HEK293 (cell line): ENCODE measurements around the gene FIGN.

Experiments
- CTCF ChIA-PET: fragments of 350-600 bp; formaldehyde crosslinking; extraction: SDS; loops from one replicate; lab custom pipeline; 2021; ENCODE audit warnings: antibody characterized with exemption; lab: Yijun Ruan, JAX
- POLR2A ChIA-PET: fragments of 300-600 bp; formaldehyde crosslinking; extraction: SDS; loops from one replicate; lab custom pipeline; 2020; ENCODE audit warnings: antibody characterized with exemption, inconsistent platforms; lab: Yijun Ruan, JAX
- H3K27ac ChIP-seq: fragments of 200-500 bp; sonication (Bioruptor generic); 2 replicates; pipeline ENCODE4 v1.5.1; 2014; ENCODE audit warnings: low read depth, low read length, control low read depth, inconsistent platforms; ENCODE audit errors: extremely low read depth
- H3K36me3 ChIP-seq, 2 experiments: fragments of 200-500 bp in 1 of 2; sonication (Bioruptor generic) in 1 of 2; 1 replicate in 1 of 2; 2 replicates in 1 of 2; pipeline ENCODE4 v1.5.1; 2014 to 2017; ENCODE audit warnings: inconsistent platforms in 2 of 2, low read length in 2 of 2; ENCODE audit not compliant: control insufficient read depth in 2 of 2, insufficient read depth in 1 of 2
- H3K4me1 ChIP-seq: fragments of 200-500 bp; sonication (Bioruptor generic); 2 replicates; pipeline ENCODE4 v1.5.1; 2014; ENCODE audit warnings: mild to moderate bottlenecking, low read length, inconsistent platforms; ENCODE audit not compliant: control insufficient read depth, insufficient read depth
- H3K4me3 ChIP-seq: 2 replicates; pipeline ENCODE4 v1.5.1; 2011; ENCODE audit warnings: low read depth, mild to moderate bottlenecking, control low read depth, low read length, moderate library complexity
- H3K9me3 ChIP-seq: fragments of 200-500 bp; sonication (Bioruptor generic); 2 replicates; pipeline ENCODE4 v1.5.1; 2014; ENCODE audit warnings: low read depth, low read length, inconsistent platforms; ENCODE audit not compliant: control insufficient read depth, insufficient read depth
- GLIS1 ChIP-seq: fragments of 450-650 bp; formaldehyde crosslinking; IDR thresholded peaks from 2 replicates; pipeline ENCODE4 v1.5.1; 2016; ENCODE audit warnings: missing biosample characterization, missing genetic modification characterization
- KLF9 ChIP-seq: fragments of 450-650 bp; formaldehyde crosslinking; IDR thresholded peaks from 2 replicates; pipeline ENCODE4 v1.5.1; 2016; ENCODE audit warnings: missing biosample characterization, missing genetic modification characterization, low read depth
- MZF1 ChIP-seq: fragments of 450-650 bp; formaldehyde crosslinking; IDR thresholded peaks from 2 replicates; pipeline ENCODE4 v1.5.1; 2017; ENCODE audit warnings: missing biosample characterization, missing genetic modification characterization, borderline replicate concordance
- PRDM10 ChIP-seq: fragments of 450-650 bp; formaldehyde crosslinking; IDR thresholded peaks from 2 replicates; pipeline ENCODE4 v1.5.1; 2016; ENCODE audit warnings: missing biosample characterization, missing genetic modification characterization
- SALL2 ChIP-seq: fragments of 450-650 bp; formaldehyde crosslinking; IDR thresholded peaks from 2 replicates; pipeline ENCODE4 v1.5.0; 2017; ENCODE audit warnings: missing biosample characterization, mild to moderate bottlenecking, missing genetic modification characterization, borderline replicate concordance
- ZNF140 ChIP-seq: fragments of 450-650 bp; formaldehyde crosslinking; IDR thresholded peaks from 2 replicates; pipeline ENCODE4 v1.5.1; 2016; ENCODE audit warnings: missing biosample characterization, missing genetic modification characterization
- ZNF311 ChIP-seq: fragments of 450-650 bp; formaldehyde crosslinking; IDR thresholded peaks from 2 replicates; pipeline ENCODE4 v1.5.1; 2017; ENCODE audit warnings: missing biosample characterization, missing genetic modification characterization, borderline replicate concordance
- ZNF600 ChIP-seq: fragments of 450-650 bp; formaldehyde crosslinking; IDR thresholded peaks from 2 replicates; pipeline ENCODE4 v1.5.1; 2016; ENCODE audit warnings: missing biosample characterization, missing genetic modification characterization
- ZNF692 ChIP-seq: fragments of 450-650 bp; formaldehyde crosslinking; IDR thresholded peaks from 2 replicates; pipeline ENCODE4 v1.5.1; 2016; ENCODE audit warnings: missing biosample characterization, missing genetic modification characterization
- TF ChIP-seq, protein P1 (sequence below): fragments of 450-650 bp; formaldehyde crosslinking; IDR thresholded peaks from 2 replicates; pipeline ENCODE4 v1.5.1; 2016; ENCODE audit warnings: missing biosample characterization, missing genetic modification characterization
- TF ChIP-seq, protein P2 (sequence below): fragments of 450-650 bp; formaldehyde crosslinking; IDR thresholded peaks from 2 replicates; pipeline ENCODE4 v1.5.1; 2017; ENCODE audit warnings: missing biosample characterization, missing genetic modification characterization

FIGN gene

GRCh38 chr2:163658556-163658955, 77.3 kb downstream of the FIGN start (continued):
- TF ChIP-seq PRDM10 (0 out of 2 replicates have a peak, but pooled peaks have one; percentile 34), ZNF140 (no peak), ZNF311 (tag by site-specific recombination) (no peak), MZF1 (tag by site-specific recombination) (peak; percentile 97), ZNF692 (tag by site-specific recombination) (no peak), ZNF600 (tag by site-specific recombination) (no peak), GLIS1 (tag by site-specific recombination) (peak; percentile 42; the same call in 1 of the 2 replicates)
- TF ChIP-seq, protein P1, sequence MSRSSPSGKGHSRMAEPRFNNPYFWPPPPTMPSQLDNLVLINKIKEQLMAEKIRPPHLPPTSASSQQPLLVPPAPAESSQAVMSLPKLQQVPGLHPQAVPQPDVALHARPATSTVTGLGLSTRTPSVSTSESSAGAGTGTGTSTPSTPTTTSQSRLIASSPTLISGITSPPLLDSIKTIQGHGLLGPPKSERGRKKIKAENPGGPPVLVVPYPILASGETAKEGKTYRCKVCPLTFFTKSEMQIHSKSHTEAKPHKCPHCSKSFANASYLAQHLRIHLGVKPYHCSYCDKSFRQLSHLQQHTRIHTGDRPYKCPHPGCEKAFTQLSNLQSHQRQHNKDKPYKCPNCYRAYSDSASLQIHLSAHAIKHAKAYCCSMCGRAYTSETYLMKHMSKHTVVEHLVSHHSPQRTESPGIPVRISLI (tag by site-specific recombination): no peak

DNA sequence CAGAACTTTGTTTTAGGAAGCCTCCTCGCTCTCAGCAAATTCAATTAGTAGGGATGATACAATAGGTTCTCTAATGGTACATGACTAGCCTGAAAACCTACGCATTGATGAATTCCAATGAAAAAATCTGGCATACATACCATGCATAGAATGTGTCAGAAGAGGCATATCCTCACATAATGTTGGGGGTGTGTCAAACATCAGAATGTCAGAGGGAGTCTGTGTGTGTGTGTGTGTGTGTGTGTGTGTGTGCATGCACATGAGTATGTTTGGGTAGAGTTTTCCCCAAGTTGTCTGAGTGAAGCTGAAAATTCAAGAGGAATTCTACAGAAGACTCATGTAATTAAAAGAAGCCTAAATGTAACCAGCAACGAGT, 78.5 kb downstream of the FIGN start:
- Histone ChIP-seq H3K36me3 (no peaks in the 10 kb centered on the region), H3K4me3 (no peak overlapping the region), H3K27ac (no peak overlapping the region), H3K4me1 (peaks cover 5% of the 10 kb centered on the region), H3K9me3 (no peaks in the 10 kb centered on the region)
- ChIA-PET POLR2A (interaction anchor here (0.6 kb wide), 1 partner anchor 11 kb away, joined by 3 read pairs; no protein-coding TSS in a partner anchor), CTCF (no interaction called here)
- TF ChIP-seq, protein P2, sequence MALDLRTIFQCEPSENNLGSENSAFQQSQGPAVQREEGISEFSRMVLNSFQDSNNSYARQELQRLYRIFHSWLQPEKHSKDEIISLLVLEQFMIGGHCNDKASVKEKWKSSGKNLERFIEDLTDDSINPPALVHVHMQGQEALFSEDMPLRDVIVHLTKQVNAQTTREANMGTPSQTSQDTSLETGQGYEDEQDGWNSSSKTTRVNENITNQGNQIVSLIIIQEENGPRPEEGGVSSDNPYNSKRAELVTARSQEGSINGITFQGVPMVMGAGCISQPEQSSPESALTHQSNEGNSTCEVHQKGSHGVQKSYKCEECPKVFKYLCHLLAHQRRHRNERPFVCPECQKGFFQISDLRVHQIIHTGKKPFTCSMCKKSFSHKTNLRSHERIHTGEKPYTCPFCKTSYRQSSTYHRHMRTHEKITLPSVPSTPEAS (tag by site-specific recombination): 0 out of 2 replicates have a peak, but pooled peaks have one; percentile 15
- TF ChIP-seq SALL2 (tag by site-specific recombination): no peak

DNA sequence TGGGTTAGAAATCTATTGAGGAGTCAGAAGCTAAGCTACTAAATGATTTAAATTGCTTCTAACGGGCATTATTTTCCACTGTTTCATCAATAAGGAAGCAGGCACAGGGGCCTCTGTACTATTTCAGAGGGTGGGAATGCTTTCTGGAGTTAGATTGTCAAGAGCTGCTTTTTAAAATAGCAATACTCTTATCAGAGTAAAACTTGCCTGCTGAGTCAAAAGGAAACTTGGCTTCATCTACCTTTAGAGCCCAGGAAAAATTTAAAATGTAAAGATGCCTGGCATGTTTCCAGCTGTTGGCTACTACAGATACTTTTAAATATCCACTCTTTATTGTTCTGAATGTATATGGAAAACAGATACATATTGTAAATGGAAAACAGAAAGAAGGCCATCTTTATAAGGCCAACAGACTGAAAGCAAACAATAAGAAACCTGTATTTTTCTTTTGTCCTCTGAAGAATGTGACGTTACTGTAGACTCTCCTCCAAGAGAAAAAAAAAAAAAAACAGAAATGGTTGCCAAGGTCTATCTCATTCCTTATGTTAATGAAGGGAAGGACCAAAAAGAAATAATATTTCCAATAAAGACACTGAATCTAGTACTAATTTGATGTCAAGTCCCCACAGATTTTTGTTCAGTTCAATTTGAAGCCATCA, 79.1 kb downstream of the FIGN start:
- no peaks in the 10 kb centered on the region for H3K9me3 ChIP-seq
- ChIA-PET POLR2A (interaction anchor here (0.6 kb wide), 1 partner anchor 10 kb away, joined by 3 read pairs; no protein-coding TSS in a partner anchor), CTCF (no interaction called here)
- no peak overlapping the region for H3K4me3 ChIP-seq
- H3K4me1 ChIP-seq: peaks cover 5% of the 10 kb centered on the region
- no peak overlapping the region for H3K27ac ChIP-seq
- TF ChIP-seq KLF9 (tag by site-specific recombination): no peak
- TF ChIP-seq, all 188 proteins: peak for 0
- H3K36me3 ChIP-seq: no peaks in the 10 kb centered on the region
